HEK293T (cell line): ENCODE measurements around the gene TEPSIN.

ENCODE experiments used
- FOXM1 ChIP-seq: fragments of 450-650 bp; IDR thresholded peaks from 2 replicates; pipeline ENCODE4 v1.6.1; 2017; ENCODE audit warnings: mild to moderate bottlenecking, borderline replicate concordance
- SP1 ChIP-seq: fragments of 450-650 bp; IDR thresholded peaks from 2 replicates; pipeline ENCODE4 v1.6.1; 2017

DNA sequence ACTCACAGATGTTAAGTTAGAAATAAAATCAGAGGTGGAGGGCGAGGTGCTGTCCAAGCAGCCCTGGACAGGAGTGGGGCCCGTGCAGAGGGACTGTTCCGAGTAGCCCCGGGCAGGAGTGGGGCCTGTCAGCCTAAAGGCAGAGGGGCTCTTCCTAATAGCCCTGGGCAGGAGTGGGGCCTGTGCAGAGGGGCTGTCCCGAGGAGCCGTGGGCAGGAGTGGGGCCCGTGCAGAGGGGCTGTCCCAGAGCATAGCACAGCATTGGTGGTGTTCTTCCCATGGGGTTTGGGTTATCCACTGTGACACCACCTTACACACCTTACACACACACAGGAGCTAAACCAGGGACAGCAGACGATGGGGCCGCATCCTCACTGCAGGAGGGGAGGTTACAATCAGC, 26.5 kb downstream of the TEPSIN start:
- no peak for TF ChIP-seq SP1
- no peak for TF ChIP-seq FOXM1
